ENCODE measurements around the gene MIX23. TPM values are rescaled to one million over a fixed set of nuclear protein-coding genes. Genes with fewer than 3 reads are reported as not detected.

The MIX23 gene
- 74.3 and 75.3 TPM in 2 replicates for total RNA-seq (2021)
- percentile 90 among the genes with signal in this experiment for Bru-seq, nascent RNA
- percentile 77 among the genes with signal in this experiment for BruChase-seq, experiment 1, labeled RNA remaining after a 2-hour chase
- percentile 76 among the genes with signal in this experiment for BruChase-seq, experiment 2, labeled RNA remaining after a 6-hour chase
- long read RNA-seq, transcript CCDC58-201 (5 exons, 720 nt) = major isoform, 60 of 76 reads
- long read RNA-seq, partial matches to known transcripts = 1 of 76 reads
- long read RNA-seq, other reads (novel, unspliced or antisense) = 10 of 76 reads

GRCh38 chr3:122382888-122383666, at the start of gene MIX23:
Gene MIX23, minus strand, starts transcription at chr3:122383231. Its CDS starts 7 bp downstream, at chr3:122383224.
- TF ChIP-seq CTCF (conservative IDR thresholded peaks at IDR 0.05; ENCODE audit: low read depth, low read length) = no peak
- no peak for TF ChIP-seq EZH2 (IDR thresholded peaks at IDR 0.05; ENCODE audit: borderline replicate concordance, low read depth, low read length, poor library complexity, severe bottlenecking)
- CTCF ChIA-PET = no interaction called here

GRCh38 chr3:122430371-122430770, 47.3 kb upstream of the MIX23 start:
- Histone ChIP-seq H3K27ac (ENCODE audit: low read depth, low read length, poor library complexity, severe bottlenecking) (no peak overlapping the region), H3K4me3 (ENCODE audit: low read depth, low read length, poor library complexity, severe bottlenecking) (no peak overlapping the region), H3K4me1 (ENCODE audit: insufficient read depth, low read length, poor library complexity, severe bottlenecking) (no peaks in the 10 kb centered on the region), H3K9me3 (ENCODE audit: low read depth, low read length, poor library complexity, severe bottlenecking) (no peaks in the 10 kb centered on the region), H3K27me3 (replicated peaks; ENCODE audit: insufficient read depth, low read depth, low read length, poor library complexity) (no peaks in the 10 kb centered on the region), H3K36me3 (ENCODE audit: insufficient read depth, low read length, poor library complexity, severe bottlenecking) (peaks cover 28% of the 10 kb centered on the region)
- intact Hi-C loops (cut with micrococcal nuclease; ENCODE audit: unreplicated experiment) = no loop called here
- ChIA-PET POLR2A (ENCODE audit: low non-redundant PET) (no interaction called here), CTCF (no interaction called here)
- no peak for TF ChIP-seq EZH2 (IDR thresholded peaks at IDR 0.05; ENCODE audit: borderline replicate concordance, low read depth, low read length, poor library complexity, severe bottlenecking)
- no peak for TF ChIP-seq CTCF (conservative IDR thresholded peaks at IDR 0.05; ENCODE audit: low read depth, low read length)
- DNase-seq (ENCODE audit: low spot score) = no peak
- no TSS peak for BruUV-seq (replicated peaks)

More at GRCh38 chr3:122382888-122383666, at the start of gene MIX23:
- peak; percentile 94 for DNase-seq (ENCODE audit: low spot score)
- no peaks in the 10 kb centered on the region for H3K27me3 ChIP-seq (replicated peaks; ENCODE audit: insufficient read depth, low read depth, low read length, poor library complexity)
- no peaks in the 10 kb centered on the region for H3K9me3 ChIP-seq (ENCODE audit: low read depth, low read length, poor library complexity, severe bottlenecking)
- no peaks in the 10 kb centered on the region for H3K36me3 ChIP-seq (ENCODE audit: insufficient read depth, low read length, poor library complexity, severe bottlenecking)
- peaks cover 14% of the 10 kb centered on the region for H3K4me1 ChIP-seq (ENCODE audit: insufficient read depth, low read length, poor library complexity, severe bottlenecking)
- POLR2A ChIA-PET (ENCODE audit: low non-redundant PET) = no interaction called here
- H3K27ac ChIP-seq (ENCODE audit: low read depth, low read length, poor library complexity, severe bottlenecking) = peak within 1 kb of the TSS; percentile 69
- intact Hi-C loops (cut with micrococcal nuclease; ENCODE audit: unreplicated experiment) = loop anchor here (1.0 kb wide), 1 partner anchor 411 kb away; no protein-coding TSS in a partner anchor
- H3K4me3 ChIP-seq (ENCODE audit: low read depth, low read length, poor library complexity, severe bottlenecking) = peak within 1 kb of the TSS; percentile 73
- BruUV-seq (replicated peaks) = no TSS peak

GRCh38 chr3:122427857-122428471, 44.9 kb upstream of the MIX23 start:
- Histone ChIP-seq H3K27me3 (replicated peaks; ENCODE audit: insufficient read depth, low read depth, low read length, poor library complexity) (no peaks in the 10 kb centered on the region), H3K4me1 (ENCODE audit: insufficient read depth, low read length, poor library complexity, severe bottlenecking) (no peaks in the 10 kb centered on the region), H3K4me3 (ENCODE audit: low read depth, low read length, poor library complexity, severe bottlenecking) (no peak overlapping the region), H3K9me3 (ENCODE audit: low read depth, low read length, poor library complexity, severe bottlenecking) (no peaks in the 10 kb centered on the region), H3K36me3 (ENCODE audit: insufficient read depth, low read length, poor library complexity, severe bottlenecking) (peaks cover 28% of the 10 kb centered on the region), H3K27ac (ENCODE audit: low read depth, low read length, poor library complexity, severe bottlenecking) (no peak overlapping the region)
- BruUV-seq (replicated peaks) = no TSS peak
- no peak for DNase-seq (ENCODE audit: low spot score)
- intact Hi-C loops (cut with micrococcal nuclease; ENCODE audit: unreplicated experiment) = no loop called here
- ChIA-PET CTCF (no interaction called here), POLR2A (ENCODE audit: low non-redundant PET) (no interaction called here)
- no peak for TF ChIP-seq EZH2 (IDR thresholded peaks at IDR 0.05; ENCODE audit: borderline replicate concordance, low read depth, low read length, poor library complexity, severe bottlenecking)
